HG02610 (cell line): ENCODE data around the gene SYNE2.

Source experiments
- ATAC-seq: cut with Tn5 transposase; IDR thresholded peaks from one replicate; pipeline ENCODE4 v1.9.1; 2021; ENCODE audit warnings: mild to moderate bottlenecking, moderate library complexity; ENCODE audit not compliant: unreplicated experiment

Gene SYNE2

DNA sequence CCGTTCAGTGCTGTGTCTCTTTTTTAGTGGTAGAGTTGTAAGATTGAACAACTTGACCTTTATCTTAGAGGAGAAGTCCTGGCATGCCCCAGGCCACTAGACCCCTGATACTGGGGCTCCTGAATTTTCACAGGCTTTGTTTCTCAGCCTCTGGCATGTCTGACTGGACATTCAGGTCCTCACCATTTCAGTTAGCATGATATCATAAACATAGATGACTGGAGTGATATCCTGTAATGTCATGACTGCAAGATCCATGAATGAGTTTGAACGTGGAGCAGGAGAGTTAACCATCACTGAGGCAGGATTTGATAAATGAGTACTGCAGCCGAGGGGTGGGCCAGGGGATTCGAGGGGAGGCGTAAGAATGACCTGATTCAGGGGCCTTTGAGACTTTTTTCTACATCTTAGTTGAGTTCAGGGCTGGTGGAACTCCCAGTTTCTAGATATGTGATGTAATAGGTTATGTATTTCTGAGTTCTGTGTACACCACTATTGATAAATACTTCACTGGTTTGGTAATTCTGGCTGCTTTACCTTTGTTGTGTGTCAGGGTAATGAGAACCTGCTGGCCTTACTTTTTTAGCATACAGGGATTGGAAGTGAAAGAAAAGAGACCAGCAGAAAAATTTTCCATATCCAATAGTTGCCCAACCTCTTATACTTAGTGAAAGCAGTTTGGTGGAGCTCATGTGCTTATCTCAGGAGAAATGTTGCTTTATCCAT is 217.0 kb downstream of the SYNE2 start:
- no peak for ATAC-seq

DNA sequence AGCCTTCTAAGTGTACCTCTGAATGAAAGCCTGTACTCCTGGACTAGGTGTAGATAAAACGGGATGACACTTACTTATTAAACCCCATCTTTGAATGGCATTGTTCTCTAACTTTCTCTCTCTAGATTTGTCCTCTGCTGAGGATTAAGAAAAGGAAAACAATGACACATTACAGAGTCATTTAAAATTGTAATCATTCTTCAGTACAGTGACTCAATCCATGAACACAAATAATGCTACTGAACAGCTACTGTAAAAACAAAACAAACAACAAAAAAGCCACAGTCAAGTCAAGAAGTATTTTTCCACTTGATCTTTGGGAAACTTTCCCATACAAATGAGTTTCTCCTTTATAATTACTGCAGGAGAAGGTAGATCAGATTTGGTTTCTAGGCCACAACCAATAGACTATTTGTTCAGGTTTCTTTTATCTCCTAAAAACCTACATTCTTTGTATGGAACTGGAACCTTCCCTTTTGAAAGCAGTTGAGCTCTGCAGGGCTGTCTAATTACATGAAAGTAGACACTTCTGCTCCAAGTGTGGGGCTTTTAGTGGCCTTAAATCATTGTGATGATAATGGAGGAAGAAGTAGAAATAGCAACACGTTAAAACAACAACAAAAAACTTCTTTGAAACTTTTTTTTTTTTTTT is 222.3 kb downstream of the SYNE2 start:
- peak; percentile 45 for ATAC-seq

DNA sequence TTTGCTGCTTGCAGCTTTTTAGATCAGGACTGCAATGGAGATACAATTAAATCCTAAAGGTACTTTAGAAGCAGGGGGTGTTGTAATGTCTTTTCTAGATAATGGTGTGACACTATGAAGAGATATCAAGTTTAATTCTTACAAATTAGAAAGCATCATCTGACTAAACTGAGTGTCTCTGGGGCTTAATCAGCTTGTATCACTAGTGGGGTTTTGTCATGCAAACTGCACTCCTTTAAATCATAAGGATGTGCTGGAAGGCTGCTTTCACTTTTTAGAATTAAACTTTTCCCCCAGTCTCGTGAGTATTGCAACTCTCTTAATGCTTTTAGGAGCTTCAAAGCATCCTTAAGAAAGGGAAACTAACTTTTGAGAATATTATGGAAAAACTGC is 222.8 kb downstream of the SYNE2 start:
- no peak for ATAC-seq

DNA sequence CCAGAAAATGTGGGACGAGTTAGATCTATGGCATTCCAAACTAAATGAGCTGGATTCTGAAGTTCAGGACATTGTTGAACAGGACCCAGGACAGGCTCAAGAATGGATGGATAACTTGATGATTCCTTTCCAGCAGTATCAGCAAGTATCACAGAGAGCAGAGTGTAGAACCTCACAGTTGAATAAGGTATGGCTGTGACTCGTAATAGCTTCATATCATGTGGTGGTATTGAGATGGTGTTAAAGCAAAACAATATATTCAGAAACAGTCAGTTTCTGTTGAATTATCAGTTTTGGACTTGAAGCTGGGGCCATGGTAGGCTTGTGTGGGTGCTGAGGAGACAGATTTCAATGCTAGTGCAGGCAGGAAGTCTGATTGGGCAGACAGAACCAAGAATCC is 227.6 kb downstream of the SYNE2 start:
- no peak for ATAC-seq

DNA sequence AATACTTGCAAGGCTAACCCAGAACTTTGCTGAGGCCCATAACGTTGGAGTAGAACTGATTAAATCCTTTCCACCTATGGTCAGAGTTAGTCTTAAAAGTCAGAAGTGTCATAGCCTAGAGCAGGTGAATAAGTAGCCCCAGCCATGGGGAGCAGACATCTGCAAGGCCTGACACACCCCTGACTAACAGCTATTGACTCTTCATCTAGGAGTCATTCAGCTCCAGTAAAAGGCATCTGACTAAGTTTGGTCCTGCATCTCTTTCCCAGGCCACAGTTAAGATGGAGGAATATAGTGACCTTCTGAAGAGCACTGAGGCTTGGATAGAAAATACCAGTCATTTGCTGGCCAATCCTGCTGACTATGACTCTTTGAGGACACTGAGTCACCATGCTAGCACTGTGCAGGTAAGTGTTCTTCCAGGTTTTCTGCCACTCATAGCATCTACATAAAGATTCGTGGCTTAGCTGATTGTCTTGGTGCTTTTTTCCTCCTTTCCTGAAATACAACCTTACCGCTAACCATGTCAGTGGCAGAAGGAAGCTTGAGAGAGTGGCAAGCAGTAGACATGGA is 228.5 kb downstream of the SYNE2 start:
- ATAC-seq: no peak

DNA sequence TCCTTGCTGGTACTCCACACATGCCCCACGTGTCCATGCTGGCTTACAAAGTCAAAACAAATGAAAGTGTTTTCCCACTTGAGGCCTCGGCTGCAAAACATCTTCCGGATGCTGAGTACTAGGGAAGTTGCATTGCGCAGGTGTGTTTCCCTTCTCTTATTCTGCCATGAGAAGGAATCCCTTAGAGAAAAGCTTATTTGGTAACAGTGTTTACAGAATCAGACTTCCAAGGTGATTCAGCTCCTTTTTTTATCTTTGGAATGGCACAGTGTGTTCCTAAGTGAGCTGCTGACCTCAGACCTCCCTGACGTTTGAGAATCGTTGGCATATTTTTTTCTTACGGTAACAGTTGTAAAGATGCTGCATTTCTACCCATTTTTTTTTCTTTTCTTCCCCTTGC is 230.0 kb downstream of the SYNE2 start:
- no peak for ATAC-seq

DNA sequence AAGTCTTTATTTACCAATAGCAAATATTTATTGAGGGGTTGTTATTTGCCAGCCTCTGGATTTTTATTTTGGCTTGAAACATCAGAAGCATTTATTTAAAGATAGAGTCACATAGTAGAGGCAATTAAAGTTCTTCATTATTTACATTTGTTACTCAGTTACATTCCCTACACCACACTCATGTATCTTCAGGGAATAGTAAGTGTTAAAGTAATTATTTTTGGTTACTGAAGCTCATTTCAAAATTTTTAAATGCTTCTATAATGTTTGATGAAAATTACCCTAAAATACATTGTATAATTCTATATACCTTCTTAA is 235.8 kb downstream of the SYNE2 start:
- ATAC-seq: no peak

DNA sequence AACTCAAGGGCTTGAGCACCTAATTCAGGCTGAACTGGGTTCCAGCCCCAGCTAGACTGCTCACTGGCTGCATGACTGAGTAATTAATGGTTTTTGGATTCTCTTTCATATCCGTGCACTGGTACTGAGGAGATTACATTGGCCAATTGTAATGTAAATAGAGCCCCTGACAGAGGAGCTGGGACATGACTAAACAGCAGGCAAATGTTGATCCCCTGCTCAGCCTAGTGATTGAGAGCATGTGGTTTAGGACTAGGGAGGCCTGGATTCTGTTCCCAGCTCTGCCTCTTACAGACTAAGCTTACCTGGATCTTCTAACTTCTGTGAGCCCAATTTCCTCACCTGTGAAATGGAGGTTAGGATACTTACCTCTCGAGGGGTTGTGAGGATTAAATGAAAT is 237.1 kb downstream of the SYNE2 start:
- ATAC-seq: no peak

DNA sequence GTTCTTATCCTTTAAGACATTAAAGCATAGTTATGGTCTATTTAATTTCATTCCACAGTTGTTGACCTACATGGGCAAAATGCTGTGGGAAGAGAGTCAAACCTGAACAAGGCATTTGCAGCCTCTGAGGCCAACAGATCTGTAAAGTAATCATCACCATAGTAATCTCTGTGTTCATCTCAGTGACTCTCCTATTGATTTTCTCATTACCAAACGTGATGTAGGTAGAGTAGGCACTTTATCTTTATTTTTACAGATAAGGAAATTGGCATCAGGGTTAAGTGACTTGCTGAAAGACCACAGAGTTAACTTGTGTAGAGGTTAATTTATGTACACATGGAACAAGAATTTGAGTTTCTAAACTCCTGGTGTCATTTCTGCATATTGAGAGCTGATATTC is 238.4 kb downstream of the SYNE2 start:
- no peak for ATAC-seq

DNA sequence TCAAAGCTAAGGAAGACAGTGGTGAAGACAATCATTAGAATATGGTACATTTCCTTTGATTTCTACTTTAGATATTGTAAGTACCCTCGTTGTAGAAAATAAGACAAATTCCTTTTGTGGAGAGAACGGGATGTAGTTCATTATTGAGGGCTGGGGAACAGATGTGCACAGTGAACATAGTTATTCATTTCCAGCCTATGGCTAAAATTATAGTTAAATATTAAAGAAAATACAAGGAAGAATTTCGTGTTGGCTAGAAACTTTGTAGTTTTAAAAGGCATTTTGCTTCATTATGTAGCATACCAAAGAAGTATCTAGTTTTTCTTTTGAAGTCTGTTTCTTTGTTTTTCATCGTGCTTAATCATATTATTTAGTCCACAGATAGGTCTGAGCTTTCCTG is 239.5 kb downstream of the SYNE2 start:
- ATAC-seq: no peak

DNA sequence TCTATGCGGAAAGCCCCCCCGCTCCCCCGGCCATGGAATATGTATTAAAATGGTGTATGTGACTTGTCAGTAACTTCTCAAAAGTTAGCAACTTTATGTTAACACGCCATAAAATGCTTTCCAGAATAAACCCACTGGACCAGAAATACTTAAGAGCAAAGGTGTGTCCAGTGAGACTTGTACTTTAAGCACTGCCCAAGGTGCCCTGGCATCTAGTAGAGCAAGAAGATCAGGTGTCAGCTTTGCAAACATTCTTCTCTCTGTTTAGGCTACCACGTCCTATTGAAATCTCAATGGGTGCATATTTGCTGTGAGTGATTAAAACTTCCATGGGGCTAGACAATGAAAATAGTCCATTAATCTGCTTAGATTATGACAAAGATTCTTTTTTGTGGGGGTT is 240.1 kb downstream of the SYNE2 start:
- no peak for ATAC-seq

DNA sequence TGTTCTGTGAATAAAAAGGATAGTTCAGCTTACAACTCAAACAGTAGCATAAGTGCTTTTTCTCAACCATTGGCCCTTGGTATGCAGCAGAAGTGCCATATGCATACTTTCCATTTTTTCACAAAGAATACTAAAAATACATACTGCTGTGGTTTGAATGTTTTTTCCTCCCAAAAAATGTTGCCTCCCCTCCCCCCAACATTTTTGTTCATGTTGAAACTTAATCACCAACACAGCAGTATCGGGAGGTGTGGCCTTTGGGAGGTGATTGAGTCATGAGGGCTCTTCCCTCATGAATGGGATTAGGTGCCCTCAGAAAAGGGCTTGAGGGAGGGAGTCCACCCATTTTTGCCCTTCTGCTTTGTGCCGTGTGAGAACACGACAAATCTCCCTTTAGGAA is 242.8 kb downstream of the SYNE2 start:
- ATAC-seq: no peak

DNA sequence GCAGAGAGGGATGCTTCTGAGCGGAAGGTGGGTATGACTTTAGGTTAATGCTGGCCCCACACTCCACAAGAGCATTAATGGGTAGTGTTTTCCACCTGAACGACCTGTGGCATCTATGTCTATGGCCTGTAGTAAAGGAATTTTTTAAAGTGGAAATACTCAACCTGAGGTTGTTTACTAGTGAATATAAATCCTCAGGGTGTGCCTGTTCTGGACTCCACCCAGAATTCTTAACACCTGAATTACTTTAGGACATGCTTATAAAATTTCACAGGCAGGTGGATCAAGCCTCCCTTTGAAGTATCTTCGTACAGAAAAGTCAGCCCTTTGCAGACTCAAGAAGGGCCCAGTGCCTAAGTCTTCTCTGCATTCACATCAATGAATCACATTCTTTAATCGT is 245.3 kb downstream of the SYNE2 start:
- no peak for ATAC-seq

DNA sequence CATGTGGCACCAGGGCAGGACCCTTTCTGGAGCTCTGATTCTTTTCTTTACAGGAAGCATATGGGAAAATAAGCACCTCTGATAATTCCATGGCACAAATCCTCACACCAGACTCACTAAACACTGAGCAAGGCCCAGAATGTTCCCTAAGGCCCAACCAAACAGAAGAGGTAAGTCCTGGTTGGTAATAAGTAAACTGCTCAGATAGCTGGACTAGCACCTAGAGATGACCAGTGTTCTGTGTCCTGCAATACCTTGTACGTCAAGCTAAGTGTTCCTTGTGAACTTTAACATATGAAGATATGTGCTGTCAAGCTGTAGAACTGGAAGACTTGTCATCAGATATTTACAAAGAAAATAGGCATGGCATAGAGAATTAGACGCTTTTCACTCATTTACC is 254.6 kb downstream of the SYNE2 start:
- ATAC-seq: no peak

DNA sequence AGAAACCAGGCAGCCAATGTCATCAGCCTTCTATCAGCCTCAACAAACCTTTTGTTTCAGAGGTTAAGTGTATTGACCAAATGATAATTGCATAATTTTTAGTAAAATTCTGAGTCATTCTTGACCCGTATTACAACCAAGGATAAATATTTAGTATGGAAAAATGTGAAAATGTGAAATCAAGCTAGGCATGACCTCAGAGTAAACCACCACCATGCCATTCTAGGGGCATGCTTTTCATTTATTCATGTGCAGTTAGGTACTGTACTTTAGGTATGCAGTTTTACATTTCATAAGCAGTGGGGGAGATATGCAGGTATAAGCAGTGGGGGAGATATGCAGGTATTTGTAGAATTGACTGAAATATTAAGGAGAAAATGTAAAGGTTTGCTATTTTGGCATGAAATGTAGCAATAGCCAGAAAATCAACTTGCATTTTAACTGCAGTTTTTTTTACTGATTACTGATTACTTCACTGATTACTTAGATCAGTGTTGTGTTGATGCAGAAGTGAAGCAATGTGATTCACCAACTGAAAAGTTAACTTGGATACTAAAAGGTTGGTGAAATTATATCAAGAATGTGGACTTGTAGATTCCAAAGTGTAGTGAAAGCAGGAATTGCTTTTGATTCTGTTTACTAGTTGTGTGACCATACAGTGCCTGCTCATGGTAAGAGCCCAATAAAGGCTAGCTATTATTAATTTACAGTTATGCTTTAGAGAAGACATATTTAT is 257.2 kb downstream of the SYNE2 start:
- no peak for ATAC-seq

DNA sequence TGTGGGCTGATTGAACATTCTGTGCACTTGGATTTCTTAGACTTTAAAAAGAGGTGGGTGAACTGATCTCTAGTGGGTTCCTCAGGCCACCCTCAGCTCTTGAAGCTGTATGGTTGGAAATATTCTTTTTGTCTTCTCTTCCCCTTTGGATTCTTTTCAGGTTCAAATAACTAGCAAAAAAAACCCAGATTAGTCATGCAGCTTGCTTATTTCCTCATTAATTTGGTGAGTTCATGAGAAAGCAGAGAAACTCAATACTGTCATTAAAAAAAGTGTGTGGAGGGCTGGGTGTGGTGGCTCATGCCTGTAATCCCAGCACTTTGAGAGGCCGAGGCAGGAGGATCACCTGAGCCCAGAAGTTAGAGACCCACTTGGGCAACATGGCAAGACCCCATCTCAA is 258.0 kb downstream of the SYNE2 start:
- ATAC-seq: no peak

DNA sequence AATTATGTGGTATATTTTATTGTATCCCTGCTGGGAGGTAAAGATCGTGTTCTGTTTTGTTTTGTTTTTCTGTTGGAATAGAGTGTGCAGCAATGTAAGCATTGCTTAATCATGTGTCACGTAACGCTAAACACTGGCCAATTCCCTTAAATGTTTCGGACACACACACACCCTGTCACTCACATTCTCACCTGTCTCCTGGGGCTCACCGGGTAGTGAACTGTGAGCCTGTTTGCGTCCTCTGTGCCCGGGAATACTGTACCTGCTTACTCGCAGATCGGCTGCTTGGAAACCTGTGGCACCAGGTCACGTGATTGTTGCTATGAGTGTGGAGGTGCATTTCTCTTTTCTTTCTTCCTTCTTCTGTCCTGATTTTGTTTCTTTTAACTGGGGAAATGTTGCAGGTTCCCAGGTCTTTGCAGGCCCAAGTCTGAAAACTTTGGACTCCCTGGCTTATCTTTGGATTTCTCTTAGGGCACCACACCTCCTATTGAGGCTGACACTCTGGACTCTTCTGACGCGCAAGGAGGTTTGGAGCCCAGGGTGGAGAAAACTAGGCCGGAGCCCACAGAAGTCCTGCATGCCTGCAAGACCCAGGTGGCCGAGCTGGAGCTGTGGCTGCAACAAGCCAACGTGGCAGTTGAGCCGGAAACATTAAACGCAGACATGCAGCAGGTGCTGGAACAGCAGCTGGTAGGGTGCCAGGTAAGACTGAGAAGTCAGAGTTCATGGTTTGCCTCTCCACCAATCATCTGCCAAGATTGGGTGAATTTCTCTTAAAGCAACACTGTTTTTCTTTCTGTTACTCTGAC is 260.3 kb downstream of the SYNE2 start:
- no peak for ATAC-seq

DNA sequence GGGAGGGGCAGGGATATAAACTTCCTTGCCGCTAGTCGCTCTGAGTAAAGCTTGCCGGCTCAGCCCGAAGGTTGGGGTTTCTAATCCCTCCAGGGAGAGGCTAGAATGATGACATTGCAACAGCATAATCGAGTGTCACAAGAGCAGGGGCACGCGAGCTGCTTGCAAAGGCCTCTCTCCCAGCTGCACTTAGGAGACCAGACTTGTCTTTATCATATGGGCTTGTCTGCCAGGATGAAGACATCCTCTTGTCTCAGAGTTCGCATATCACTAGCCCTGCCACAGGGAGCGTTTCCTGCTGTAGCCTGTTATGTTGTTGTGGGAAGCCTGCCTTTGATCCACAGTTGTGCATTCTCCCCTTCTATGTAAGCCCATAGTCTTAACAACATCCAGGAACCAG is 261.4 kb downstream of the SYNE2 start:
- no peak for ATAC-seq

DNA sequence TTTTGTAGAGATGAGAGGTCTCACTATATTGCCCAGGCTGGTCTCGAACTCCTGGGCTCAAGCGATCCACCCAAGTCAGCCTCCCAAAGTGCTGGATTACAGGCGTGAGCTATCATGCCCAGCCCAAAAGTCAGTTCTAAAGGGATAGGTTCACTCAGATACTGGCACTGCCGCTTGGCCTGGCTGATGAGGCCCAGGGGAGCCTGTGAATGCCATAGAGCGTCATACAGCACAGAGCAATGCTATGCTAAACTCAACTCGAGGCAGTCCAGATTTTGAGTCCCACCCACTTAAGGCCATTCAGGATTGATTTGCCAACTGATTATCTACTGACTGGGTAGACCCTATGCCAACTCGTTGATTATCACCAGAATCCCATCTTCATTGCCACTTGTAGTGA is 262.0 kb downstream of the SYNE2 start:
- ATAC-seq: no peak

DNA sequence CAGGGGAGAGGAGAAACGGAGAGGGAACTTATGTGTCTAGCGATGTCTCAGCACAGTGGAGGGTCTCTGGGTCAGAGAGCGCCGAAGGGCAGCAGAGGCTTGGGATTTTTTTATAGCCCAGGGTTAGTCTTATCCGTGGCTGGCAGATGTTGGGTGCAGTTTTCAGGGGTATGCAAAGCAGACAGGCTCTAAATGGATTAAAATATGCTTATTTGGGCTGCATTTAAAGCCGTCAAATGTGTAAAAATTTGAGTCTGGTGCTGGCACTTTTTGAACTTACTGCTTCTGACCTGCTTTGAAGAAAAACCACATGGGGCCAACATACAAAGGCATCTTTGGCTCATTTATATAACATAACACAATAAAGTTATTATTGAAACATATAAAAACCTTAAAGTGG is 262.6 kb downstream of the SYNE2 start:
- no peak for ATAC-seq

DNA sequence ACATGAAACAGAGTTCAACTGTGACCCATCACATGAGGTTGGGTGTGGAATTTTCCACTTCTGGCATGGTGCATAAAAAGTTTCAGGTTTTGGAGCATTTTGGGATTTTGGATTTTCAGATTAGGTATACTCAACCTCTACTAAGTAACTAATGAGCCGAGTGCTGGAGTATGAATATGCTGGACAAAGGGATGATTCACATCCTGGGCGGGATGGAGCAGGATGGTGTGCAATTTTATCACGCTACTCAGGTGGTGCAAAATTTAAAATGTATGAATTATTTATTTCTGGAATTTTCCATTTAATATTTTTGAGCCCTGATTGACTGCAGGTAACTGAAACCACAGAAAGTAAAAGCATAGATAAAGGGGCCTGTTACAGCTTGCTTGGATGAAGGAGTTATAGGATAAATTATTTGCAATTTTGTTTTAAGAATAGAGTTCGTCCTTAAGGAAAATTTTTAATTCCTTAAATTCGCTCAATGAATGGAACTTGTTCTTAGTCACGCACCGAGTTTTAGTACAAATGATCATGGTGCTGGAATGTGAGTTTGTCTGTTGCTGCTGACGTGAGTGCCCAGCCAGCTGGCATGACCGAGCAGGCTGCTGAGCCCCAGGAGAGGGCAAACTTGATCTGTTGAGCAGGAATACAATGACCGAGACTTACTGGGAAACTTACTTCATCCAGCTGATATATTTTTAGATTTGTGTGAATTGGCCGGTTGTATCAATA is 265.0 kb downstream of the SYNE2 start:
- ATAC-seq: no peak
